ENCODE results near the gene CUL1. TPM values are rescaled to one million over a fixed set of nuclear protein-coding genes. Genes with fewer than 3 reads are reported as not detected.

The CUL1 gene
- total RNA-seq, 1 donor, result 39.8 TPM

- no peak for DNase-seq (ENCODE audit: insufficient read length, low spot score, missing footprints)
- no peak for TF ChIP-seq CTCF (IDR thresholded peaks at IDR 0.05; ENCODE audit: extremely low read depth, low read depth, low read length)
- Histone ChIP-seq H3K4me2 (ENCODE audit: insufficient read depth, low read length) (no peak overlapping the region), H3K9me3 (ENCODE audit: low read depth, low read length) (no peaks in the 10 kb centered on the region), H3K27me3 (ENCODE audit: insufficient read depth, low read length) (no peaks in the 10 kb centered on the region), H3K27ac (ENCODE audit: low read depth, low read length) (no peak overlapping the region), H3K36me3 (ENCODE audit: insufficient read depth, low read length) (peaks cover 42% of the 10 kb centered on the region), H3K4me3 (ENCODE audit: insufficient read depth, low read length) (no peak overlapping the region), H4K20me1 (ENCODE audit: insufficient read depth, low read length) (peaks cover 8% of the 10 kb centered on the region), H3K79me2 (ENCODE audit: insufficient read depth, low read length) (peaks cover 17% of the 10 kb centered on the region), H3K4me1 (ENCODE audit: insufficient read depth, low read length) (peaks cover 13% of the 10 kb centered on the region), H2AFZ (ENCODE audit: low read length) (no peak overlapping the region)
Observed at GRCh38 chr7:148770004-148770403, 71.3 kb downstream of the CUL1 start.

GRCh38 chr7:148772297-148773089, 73.8 kb downstream of the CUL1 start:
- no peaks in the 10 kb centered on the region for H3K9me3 ChIP-seq (ENCODE audit: low read depth, low read length)
- H3K4me1 ChIP-seq (ENCODE audit: insufficient read depth, low read length), result peaks cover 13% of the 10 kb centered on the region
- TF ChIP-seq CTCF (IDR thresholded peaks at IDR 0.05; ENCODE audit: extremely low read depth, low read depth, low read length), result no peak
- peak; percentile 92 for DNase-seq (ENCODE audit: insufficient read length, low spot score, missing footprints)
- peak overlapping the region; percentile 72 for H3K27ac ChIP-seq (ENCODE audit: low read depth, low read length)
- H2AFZ ChIP-seq (ENCODE audit: low read length), result no peak overlapping the region
- peak overlapping the region; percentile 77 for H3K4me2 ChIP-seq (ENCODE audit: insufficient read depth, low read length)
- H4K20me1 ChIP-seq (ENCODE audit: insufficient read depth, low read length), result peaks cover 8% of the 10 kb centered on the region
- peaks cover 19% of the 10 kb centered on the region for H3K79me2 ChIP-seq (ENCODE audit: insufficient read depth, low read length)
- H3K4me3 ChIP-seq (ENCODE audit: insufficient read depth, low read length), result peak overlapping the region; percentile 11
- H3K27me3 ChIP-seq (ENCODE audit: insufficient read depth, low read length), result no peaks in the 10 kb centered on the region
- H3K36me3 ChIP-seq (ENCODE audit: insufficient read depth, low read length), result peaks cover 33% of the 10 kb centered on the region

GRCh38 chr7:148773334-148773733, 74.6 kb downstream of the CUL1 start:
- H4K20me1 ChIP-seq (ENCODE audit: insufficient read depth, low read length), result peaks cover 8% of the 10 kb centered on the region
- H3K27ac ChIP-seq (ENCODE audit: low read depth, low read length), result peak overlapping the region; percentile 72
- H3K4me1 ChIP-seq (ENCODE audit: insufficient read depth, low read length), result peaks cover 13% of the 10 kb centered on the region
- peaks cover 28% of the 10 kb centered on the region for H3K36me3 ChIP-seq (ENCODE audit: insufficient read depth, low read length)
- no peak overlapping the region for H3K4me3 ChIP-seq (ENCODE audit: insufficient read depth, low read length)
- no peak for DNase-seq (ENCODE audit: insufficient read length, low spot score, missing footprints)
- no peak overlapping the region for H3K4me2 ChIP-seq (ENCODE audit: insufficient read depth, low read length)
- no peak overlapping the region for H2AFZ ChIP-seq (ENCODE audit: low read length)
- no peaks in the 10 kb centered on the region for H3K9me3 ChIP-seq (ENCODE audit: low read depth, low read length)
- H3K27me3 ChIP-seq (ENCODE audit: insufficient read depth, low read length), result no peaks in the 10 kb centered on the region
- TF ChIP-seq CTCF (IDR thresholded peaks at IDR 0.05; ENCODE audit: extremely low read depth, low read depth, low read length), result no peak
- H3K79me2 ChIP-seq (ENCODE audit: insufficient read depth, low read length), result peaks cover 21% of the 10 kb centered on the region

- Histone ChIP-seq H3K27me3 (ENCODE audit: insufficient read depth, low read length) (no peaks in the 10 kb centered on the region), H3K9me3 (ENCODE audit: low read depth, low read length) (no peaks in the 10 kb centered on the region), H3K4me3 (ENCODE audit: insufficient read depth, low read length) (no peak overlapping the region), H3K79me2 (ENCODE audit: insufficient read depth, low read length) (peaks cover 28% of the 10 kb centered on the region), H3K36me3 (ENCODE audit: insufficient read depth, low read length) (peaks cover 35% of the 10 kb centered on the region), H3K4me1 (ENCODE audit: insufficient read depth, low read length) (peaks cover 13% of the 10 kb centered on the region), H3K27ac (ENCODE audit: low read depth, low read length) (no peak overlapping the region), H4K20me1 (ENCODE audit: insufficient read depth, low read length) (peaks cover 8% of the 10 kb centered on the region), H2AFZ (ENCODE audit: low read length) (no peak overlapping the region), H3K4me2 (ENCODE audit: insufficient read depth, low read length) (no peak overlapping the region)
- no peak for DNase-seq (ENCODE audit: insufficient read length, low spot score, missing footprints)
- TF ChIP-seq CTCF (IDR thresholded peaks at IDR 0.05; ENCODE audit: extremely low read depth, low read depth, low read length), result no peak
Observed at GRCh38 chr7:148774471-148774870, 75.8 kb downstream of the CUL1 start.

All from osteoblast (primary cell).